NCI-H1436 treated with DMSO at 0.1 percent for 48 hours (cell line): Measurements from ENCODE around the gene CAMTA1.
"Not testable (repeated sequence)": the region's sequence is repeated elsewhere in the genome, so short reads cannot be mapped to it uniquely, and the experiment has no call there.

Experiments
- DNase-seq: peaks from one replicate; lab custom pipeline; 2025; lab: John Stamatoyannopoulos, UW

CAMTA1 gene

DNA sequence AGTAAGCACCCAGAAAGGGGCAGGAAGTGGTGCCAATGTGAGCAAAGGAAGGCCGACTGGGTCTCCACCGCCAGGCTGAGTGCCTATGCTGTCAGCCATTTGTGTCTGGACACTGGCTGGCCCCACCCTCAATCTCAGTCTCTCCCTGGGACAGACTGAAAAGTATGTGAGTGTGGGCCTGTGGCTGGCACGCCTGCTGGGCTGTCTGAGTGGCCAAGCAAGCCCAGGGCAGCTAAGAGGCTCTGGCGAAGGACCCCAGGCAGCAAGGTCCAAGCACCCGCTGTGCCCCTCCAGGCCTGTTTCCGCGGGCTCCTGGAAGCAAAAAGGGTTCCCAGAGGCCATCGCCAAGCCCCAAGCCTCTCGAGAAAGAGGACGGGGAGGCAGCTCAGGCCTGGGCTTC, 892.6 kb downstream of the CAMTA1 start:
- DNase-seq: no peak

DNA sequence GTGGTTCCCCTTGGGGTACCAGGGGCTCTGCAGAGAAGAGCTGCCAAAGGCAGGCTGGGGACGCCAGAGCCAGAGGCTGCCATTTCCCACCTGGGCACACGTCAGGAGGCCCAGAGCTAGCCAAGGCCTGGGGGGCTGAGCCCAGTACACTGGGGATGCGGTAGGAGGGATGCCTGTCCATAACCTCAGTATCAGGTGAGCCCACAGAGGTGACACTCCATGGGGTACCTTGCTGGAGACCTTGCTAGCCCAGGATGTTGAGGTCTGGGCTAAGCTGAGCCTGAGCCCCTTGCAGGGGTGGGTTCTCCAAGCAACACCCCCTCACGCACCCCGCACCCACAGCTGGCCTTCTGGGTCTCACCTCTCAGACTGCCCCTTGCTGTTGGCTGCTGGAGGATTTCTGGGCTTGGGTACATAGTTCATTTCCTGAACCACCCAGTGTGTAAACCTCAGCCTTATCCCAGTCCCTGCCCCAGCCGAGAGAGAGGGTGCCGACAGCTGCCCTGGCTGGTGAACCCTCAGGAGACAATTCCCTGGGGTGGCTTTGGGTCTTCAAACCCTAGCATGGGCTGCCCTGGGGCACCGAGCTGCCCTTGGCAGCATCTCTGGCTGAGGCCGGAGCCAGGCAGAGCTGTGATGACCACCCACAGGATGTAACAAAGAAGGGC, 893.4 kb downstream of the CAMTA1 start:
- DNase-seq: no peak

DNA sequence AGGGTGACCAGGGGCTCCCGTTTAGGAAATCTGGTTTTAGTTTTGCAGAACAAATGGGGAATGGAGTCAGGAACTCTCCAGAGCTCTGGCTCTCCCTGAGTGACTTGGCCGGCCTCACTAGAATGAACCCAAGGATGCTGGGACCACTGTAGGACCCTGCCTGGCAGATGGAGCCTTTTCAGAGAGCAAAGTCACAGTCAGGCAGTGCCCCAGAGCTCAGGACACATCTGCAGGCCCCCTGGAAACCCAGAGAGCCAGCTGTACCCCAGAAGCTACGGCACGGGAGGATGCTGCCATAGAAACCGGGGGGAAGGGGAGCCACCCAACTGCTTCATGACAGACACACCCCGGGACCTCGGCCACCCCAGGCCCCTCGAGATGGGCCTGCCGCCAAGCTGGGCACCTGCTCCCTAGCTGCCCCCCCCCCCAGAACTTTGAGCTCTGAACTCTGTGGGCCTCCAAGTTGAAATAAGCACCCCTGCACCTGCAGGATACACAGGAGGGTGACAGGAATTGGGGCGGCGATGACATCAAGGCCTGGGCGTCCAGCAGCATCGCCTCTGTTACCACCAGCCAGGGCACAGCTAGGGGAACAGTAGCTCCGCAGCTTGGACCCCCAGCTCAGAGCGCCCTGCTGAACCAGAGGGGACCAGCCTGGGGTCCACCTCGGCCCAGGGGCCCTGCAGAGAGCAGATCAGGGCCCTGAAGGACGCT, 894.1 kb downstream of the CAMTA1 start:
- DNase-seq: no peak

DNA sequence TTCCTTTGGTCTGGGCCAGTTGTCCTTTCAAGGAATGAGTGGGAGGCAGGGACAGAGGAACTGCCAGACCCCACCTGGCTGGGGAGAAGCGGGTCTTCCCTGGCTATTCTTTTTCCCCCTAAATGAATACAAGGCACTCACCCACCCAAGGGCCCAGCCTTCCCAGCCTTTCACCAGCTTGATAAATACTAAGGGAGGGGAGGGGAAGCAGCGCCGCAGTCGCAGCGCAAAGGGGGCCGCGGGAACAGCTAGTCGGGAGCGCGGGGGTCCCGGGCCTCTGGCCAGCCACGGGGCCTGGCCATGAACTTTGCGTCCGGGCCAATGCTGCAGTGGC, 894.6 kb downstream of the CAMTA1 start:
- no peak for DNase-seq

GRCh38 chr1:7680207-7680954, 895.1 kb downstream of the CAMTA1 start:
- DNase-seq: no peak

GRCh38 chr1:7680955-7681268, 895.7 kb downstream of the CAMTA1 start:
- DNase-seq: no peak

DNA sequence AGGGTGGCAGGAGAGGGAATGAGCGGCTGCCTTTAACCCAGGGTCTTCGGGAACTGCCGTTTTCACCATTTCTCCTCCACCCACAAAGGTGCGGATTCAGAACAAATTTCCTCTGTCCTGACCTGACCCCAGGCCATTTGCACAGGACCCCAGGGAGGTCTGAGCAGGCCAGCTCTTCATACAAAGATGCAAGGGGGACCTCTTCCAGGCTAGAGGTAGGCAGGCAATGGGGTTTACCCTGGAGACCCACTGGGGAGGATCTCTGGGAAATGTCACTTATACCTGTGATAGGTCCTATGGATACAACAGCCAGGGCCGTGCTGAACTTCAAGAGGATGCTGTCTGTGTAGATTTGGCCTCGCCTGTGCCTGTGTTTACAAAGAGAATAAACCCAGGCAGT, 896.1 kb downstream of the CAMTA1 start:
- DNase-seq: no peak

DNA sequence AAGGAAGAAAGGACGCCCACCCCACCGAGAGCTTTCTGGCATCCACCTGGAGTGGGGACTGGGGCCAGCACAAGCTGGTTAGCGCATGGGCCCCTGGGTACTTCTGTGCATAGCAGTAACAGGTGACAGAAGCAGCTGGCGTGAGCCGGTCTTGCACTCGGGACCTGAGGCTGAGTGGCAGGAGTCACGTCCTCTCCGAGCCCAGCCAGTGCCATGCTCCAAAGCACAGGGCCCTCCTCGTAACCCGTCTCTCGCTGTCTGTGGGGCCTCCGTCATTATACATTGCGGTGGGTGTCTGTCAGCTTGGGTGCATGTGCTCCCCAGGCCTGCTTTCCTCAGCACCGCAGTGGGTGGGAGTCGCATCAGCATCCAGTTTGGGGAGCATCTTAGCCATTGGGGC, 898.3 kb downstream of the CAMTA1 start:
- DNase-seq: no peak

DNA sequence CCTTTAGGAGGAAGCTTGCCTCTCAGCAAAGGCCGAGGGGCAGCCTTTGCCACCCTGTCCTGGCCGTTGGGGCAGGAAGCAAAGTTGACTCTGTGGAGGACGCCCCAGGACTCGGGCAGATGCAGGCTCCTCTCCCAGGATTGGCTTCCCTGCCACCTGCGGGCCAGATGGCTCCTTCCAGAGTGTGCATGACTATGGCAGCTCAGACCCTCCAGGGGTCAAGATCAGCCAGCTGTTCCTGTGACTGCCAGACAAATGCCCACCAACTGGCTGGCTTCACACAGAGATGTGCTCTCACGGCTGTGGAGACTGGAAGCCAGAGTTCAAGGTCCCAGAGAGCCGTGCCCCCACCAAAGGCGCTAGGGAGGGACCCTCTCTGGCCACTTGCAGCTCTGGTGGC, 898.9 kb downstream of the CAMTA1 start:
- no peak for DNase-seq

DNA sequence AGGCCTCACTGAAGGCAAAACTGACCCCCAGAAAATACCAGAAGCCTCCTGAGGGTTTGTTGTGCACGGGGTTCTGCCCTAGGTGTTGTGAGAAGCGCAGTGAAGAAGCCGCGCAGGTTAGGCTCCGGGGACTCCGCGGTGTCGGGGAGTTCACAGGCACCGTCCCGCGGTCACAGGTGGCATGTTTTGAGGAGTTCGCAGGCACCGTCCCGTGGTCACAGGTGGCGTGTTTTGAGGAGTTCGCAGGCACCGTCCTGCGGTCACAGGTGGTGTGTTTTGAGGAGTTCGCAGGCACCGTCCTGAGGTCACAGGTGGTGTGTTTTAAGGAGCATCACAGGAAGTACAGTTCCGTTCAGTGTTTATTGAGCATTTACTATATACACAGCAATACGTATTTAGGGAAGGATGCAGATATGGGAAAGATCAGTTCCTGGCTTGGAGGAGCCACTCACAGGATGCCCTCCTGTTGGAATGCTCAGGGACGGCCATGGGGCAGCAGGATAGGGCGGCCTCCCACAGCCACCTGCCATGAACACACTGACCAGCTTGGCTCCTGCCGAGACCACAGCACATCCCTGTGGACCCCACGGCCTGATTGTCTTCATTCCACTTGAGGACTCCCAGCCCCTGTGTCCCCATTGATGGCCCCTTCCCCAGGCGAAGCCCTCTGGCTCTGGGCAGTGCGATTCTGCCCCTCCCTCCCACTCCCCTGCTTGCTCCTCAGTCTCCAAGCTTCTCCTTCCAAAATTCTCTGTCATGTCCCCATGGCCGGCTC, 899.8 kb downstream of the CAMTA1 start:
- no peak for DNase-seq

DNA sequence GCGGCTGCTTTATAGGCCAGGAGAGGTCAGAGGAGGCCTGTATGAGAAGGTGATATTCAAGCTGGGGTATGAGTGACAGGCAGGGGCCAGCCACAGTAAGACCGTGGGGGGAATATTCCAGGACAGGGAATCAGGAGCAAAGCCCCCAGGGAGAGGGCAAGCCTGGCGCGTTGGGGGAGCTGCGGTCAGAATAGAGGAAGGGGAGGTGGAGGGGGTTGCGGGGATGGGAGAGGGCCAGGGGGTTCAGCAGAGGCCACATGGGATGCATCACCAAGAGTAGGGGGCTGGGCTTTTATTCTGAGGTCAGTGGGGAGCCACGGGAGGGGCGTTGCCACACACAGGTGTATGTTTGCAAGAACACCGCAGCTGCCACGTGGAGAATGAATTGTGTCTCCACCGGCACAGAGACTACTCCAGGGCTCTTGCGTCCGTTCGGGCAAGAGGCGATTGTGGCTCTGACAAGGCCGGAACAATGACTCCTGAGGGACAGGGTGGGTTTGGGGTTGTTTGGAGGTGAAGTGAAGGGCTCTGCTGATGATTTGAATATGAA, 901.1 kb downstream of the CAMTA1 start:
- DNase-seq: no peak

DNA sequence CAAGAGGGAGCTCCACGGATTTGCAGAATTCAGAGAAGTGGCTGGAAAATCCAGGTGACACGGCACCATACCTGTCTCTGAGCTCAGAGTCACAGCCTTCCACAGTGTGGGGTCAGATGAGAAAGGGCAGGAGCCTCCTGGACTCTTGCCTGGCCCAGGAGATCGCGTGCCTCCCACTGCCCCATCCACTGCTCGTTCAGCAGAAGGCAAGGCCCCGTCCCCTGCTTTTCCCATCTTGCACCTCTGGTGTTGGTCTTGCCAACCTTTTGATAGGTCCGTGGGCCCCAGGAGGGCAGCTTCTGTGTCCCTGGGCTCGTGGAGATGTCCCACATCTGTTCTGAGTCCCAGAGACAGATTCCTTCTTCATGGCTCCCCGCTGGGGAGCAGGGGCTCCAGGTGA, 902.2 kb downstream of the CAMTA1 start:
- no peak for DNase-seq

- DNase-seq: no peak
Measured at GRCh38 chr1:7688659-7689058, 903.4 kb downstream of the CAMTA1 start.

DNA sequence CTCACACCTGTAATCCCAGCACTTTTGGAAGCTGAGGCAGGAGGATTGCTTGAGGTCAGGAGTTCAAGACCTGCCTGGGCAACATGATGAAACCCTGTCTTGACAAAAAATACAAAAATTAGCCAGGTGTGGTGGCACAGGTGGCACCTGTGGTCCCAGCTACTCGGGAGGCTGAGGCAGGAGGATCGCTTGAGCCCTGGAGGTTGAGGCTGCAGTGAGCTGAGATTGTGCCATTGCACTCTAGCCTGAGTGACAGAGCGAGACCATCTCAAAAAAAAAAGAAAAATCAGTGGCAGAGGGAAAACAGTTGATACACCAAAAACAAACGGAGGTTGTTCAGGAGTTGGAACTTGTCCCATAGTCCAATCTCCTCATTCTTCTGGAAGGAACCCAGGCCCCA, 904.1 kb downstream of the CAMTA1 start:
- not testable (repeated sequence) for DNase-seq

GRCh38 chr1:7690076-7690475, 904.8 kb downstream of the CAMTA1 start:
- DNase-seq: no peak

DNA sequence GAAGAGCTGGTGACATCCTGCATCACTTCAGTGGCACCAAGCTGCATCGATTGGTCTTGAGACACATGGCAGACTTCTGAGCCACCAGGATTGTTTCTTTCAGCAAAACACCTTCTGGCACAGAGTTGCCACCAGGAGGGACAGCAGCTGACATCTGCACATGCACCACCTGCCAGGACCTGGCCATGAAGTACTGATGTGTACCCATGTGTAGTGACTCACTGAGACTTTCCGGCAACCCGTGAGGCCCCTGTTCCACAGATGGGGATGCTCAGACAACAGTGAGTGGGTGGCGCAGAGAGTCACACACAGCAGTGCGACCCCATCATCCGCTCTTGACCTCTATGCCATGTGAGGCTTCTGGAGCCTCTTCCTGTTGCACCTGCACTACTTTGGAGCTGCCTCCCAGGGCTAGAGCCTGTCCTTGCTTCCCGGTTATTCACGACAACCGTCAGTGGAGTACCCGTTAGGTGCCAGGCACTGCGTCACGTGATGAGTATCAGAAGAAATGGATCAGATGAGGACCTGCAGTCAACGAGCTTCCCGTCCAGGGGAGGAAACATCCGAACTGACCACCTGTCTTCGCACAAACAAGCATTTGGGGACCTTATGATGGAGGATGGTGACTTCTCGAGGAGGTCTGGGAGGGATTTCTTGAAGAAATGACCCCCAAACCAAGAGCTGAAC, 905.4 kb downstream of the CAMTA1 start:
- DNase-seq: no peak

DNA sequence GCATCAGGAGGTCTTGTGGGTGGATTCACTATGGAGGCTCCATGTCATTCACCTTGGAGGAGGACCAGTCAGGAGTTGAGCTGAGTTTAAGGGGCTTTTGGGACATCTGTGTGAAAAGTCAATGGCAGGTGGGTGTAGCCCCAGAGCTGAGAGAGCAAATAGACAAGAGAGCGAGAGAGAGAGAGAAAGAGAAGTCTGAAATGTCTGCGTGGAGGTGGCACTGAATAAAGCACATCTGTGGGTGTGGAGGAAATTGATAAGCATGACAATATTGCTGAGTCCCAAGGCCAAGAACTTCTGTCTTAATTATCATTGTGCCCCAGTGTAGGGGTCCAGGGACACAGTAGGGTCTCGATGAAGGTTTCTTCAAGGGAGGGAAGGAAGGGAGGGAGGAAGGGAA, 906.3 kb downstream of the CAMTA1 start:
- DNase-seq: no peak

- no peak for DNase-seq
Measured at GRCh38 chr1:7692005-7692404, 906.8 kb downstream of the CAMTA1 start.

- not testable (repeated sequence) for DNase-seq
Measured at GRCh38 chr1:7693037-7693436, 907.8 kb downstream of the CAMTA1 start.

DNA sequence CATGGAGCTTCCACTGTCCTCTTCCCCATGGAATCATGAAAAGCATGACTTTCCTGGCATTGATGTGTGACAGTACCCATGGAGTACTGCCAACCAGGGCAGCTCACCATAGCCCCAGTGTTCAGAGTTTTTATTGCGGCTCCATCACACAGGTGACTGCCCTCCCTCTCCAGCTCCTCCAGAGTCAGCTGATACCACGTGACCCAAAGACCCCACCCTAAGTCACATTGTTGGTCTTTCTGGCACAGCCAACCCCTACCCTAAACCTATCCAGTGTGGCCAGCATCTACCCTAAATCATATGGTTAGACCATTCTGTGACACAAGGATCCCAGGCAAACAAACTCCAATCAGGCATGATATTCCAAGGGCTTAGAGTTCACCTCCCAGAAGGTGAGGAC, 908.4 kb downstream of the CAMTA1 start:
- DNase-seq: no peak

- no peak for DNase-seq
Measured at GRCh38 chr1:7694600-7695496, 909.6 kb downstream of the CAMTA1 start.
